T-helper 17 cell (primary cell): ENCODE data around the gene ZC3H18. TPM values are rescaled to one million over a fixed set of nuclear protein-coding genes. Genes with fewer than 3 reads are reported as not detected.
A peak's percentile ranks its signal among the peaks of the same experiment; 100 is the strongest.

Experiments
- ATAC-seq: fragments of 150-1000 bp; cut with Tn5 transposase; 2 replicates; pipeline ENCODE4 v1.10.0; 2021; ENCODE audit warnings: mild to moderate bottlenecking, moderate library complexity
- DNase-seq, 3 donors: peaks; one replicate each; pipeline versions ENCODE4 v3.0.0 to v3.0.0-alpha.2; 2020 to 2021
- H3K9me3 ChIP-seq: one replicate; pipeline ENCODE4 v1.7.0; 2013; ENCODE audit warnings: low read length, mild to moderate bottlenecking; ENCODE audit not compliant: control insufficient read depth, poor library complexity, severe bottlenecking
- H3K27ac Mint-ChIP-seq: one replicate; pipeline ENCODE4 v1.8.0; 2022; ENCODE audit warnings: mild to moderate bottlenecking, moderate library complexity, mixed read lengths
- H3K27me3 Mint-ChIP-seq: one replicate; pipeline ENCODE4 v1.8.0; 2022; ENCODE audit warnings: mixed read lengths
- H3K36me3 Mint-ChIP-seq: one replicate; pipeline ENCODE4 v1.8.0; 2022; ENCODE audit warnings: low read depth, mixed read lengths
- H3K4me1 Mint-ChIP-seq: one replicate; pipeline ENCODE4 v1.8.0; 2022; ENCODE audit warnings: mild to moderate bottlenecking, mixed read lengths
- H3K4me3 Mint-ChIP-seq: one replicate; pipeline ENCODE4 v1.8.0; 2022; ENCODE audit warnings: mild to moderate bottlenecking, moderate library complexity, mixed read lengths
- total RNA-seq, 4 donors: library from RNA in 2 of 4; stranded (reverse) in 2 of 4; gene quantifications; one replicate each; pipeline ENCODE4 v1.2.3 and lab custom pipeline; 2022 to 2026

ZC3H18 gene
- total RNA-seq, 2 donors from 2014 or later, result 100 to 141 TPM

DNA sequence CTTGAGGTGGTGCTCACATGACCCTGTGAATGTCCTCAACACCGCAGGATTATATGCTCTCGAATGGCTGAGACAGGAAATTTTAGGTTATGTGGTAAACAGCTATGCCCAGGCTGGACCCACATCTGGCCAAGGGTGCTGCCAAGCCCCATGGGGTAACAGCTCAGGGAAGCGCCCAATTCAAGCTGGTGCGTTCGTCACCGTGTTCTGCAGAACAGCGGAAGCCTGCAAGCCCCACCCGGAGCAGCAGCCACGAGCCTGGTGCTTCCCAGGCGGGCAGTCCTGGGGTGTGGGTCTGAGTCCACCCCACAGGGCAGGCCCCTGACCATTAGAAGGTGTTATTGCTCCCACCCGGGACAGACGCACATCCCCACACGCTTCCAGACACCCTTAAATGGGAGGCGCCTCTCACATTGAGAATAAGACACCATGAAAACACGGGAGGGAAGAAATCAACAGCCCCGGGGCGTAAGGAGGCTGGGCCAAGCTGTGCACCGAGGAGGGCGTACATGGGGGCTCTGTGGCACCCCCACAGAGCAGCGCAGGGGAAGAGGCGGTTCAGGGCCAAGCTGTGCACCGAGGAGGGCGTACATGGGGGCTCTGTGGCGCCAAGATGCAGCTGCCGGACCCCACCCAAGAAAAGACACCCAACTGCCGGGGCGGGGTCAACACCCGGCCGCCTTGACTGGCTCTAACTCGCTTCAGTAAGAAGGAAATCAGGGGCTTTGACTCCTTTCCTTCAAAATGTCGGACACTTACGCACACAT, 83.6 kb downstream of the ZC3H18 start:
- no peaks in the 10 kb centered on the region for H3K9me3 ChIP-seq
- peaks cover 3% of the 10 kb centered on the region for H3K36me3 Mint-ChIP-seq
- H3K27ac Mint-ChIP-seq, result peak overlapping the region; percentile 34
- ATAC-seq, result no peak
- no peaks in the 10 kb centered on the region for H3K27me3 Mint-ChIP-seq
- H3K4me3 Mint-ChIP-seq, result no peak overlapping the region
- H3K4me1 Mint-ChIP-seq, result peaks cover 14% of the 10 kb centered on the region
- DNase-seq, result no peak

DNA sequence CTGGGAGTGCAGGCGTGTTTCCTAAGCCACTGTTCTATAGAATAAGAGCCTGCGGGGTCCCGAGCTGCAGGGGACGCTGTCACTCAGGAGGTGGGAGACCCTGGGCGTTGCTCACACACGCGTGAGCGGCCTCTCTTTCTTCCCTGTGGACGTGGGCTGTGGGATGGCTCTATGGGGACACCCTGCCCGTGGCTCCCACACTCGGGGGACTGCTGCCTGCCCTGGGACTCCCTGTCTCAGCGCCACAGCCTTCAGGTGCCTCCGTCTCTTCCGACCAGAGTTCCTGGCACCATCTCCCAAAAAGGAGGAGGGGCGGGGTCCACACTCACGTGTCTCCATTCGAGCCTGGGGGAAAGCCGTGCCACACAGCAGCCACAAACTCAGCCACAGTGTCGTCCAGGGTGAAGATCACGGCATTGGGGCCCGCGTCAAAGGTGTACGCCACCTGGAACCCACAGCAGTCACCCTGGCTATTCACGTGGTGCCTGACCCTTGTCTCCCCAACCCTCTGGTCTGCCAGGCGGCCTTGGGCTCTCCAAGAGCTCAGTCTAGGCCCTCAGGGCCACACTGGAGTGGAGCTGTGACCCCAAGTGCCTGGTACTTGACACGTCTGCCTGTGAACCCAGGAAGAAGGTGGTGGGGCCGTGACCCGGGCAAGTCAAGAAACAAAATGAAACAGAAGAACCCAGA, 84.3 kb downstream of the ZC3H18 start:
- no peak for ATAC-seq
- no peak for DNase-seq
- no peak overlapping the region for H3K4me3 Mint-ChIP-seq
- H3K9me3 ChIP-seq, result no peaks in the 10 kb centered on the region
- peaks cover 3% of the 10 kb centered on the region for H3K36me3 Mint-ChIP-seq
- H3K27ac Mint-ChIP-seq, result peak overlapping the region; percentile 53
- H3K4me1 Mint-ChIP-seq, result peaks cover 11% of the 10 kb centered on the region
- H3K27me3 Mint-ChIP-seq, result no peaks in the 10 kb centered on the region

DNA sequence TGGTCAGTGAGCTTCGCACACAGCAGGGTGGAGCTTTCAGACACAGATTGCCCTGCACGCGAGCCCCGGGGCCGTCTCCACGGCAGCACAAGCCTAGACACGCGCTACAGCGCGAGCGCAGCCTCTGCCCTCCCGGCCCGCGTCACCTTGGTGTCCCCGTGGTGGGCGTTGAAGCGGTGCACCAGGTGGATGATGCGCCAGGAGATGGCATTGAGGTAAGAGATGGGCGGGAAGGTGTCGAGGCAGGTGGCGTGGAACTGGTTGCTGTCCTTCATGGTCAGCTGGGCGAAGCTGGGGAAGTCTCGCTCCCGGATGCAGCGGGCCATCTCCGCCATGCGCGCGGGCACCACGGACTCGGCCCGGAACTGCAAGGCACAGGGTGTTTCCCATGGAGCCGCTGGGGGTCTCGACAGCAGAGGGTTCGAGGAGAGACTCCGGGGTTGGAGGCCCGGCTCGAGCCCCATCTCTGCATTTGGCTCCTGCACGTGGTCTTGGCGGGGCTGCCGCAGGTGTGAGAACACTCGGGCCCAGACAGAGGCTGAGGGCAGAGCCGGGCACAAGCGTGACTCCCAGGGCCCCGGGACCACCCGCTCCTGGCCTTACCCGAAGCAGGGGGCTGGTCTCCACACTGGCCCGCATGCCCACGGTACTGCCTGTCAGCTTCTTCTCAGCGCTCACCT, 85.0 kb downstream of the ZC3H18 start:
- no peaks in the 10 kb centered on the region for H3K27me3 Mint-ChIP-seq
- ATAC-seq, result no peak
- H3K4me1 Mint-ChIP-seq, result peaks cover 10% of the 10 kb centered on the region
- no peaks in the 10 kb centered on the region for H3K9me3 ChIP-seq
- DNase-seq, result no peak
- peak overlapping the region; percentile 53 for H3K27ac Mint-ChIP-seq
- H3K4me3 Mint-ChIP-seq, result no peak overlapping the region
- H3K36me3 Mint-ChIP-seq, result peaks cover 3% of the 10 kb centered on the region

DNA sequence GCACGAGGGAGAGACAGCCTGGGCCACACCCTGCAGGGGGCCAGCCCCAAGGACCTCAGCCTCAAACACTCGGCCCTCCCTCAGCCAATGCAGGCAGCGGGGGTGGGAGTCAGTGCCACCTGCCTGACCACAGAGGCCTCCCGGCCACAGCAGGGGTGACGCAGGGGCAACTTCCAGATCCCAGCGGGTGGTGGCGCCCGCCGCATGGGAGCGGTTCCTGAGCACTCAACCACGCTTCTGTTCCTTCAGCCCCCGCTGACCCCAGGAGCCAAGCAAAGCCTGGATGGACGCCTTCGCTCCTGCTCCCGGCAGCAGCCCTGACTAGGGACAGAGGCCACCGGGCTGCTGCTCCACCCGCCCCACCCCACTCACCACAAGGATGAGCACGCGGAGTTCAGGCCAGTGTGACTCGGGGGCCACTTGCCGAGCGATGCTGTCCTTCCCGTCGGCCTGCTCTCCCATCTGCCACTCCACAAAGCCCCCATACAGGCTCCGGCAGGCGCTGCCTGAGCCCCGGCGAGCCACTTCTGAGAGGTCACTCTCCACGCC, 85.6 kb downstream of the ZC3H18 start:
- no peaks in the 10 kb centered on the region for H3K9me3 ChIP-seq
- DNase-seq, result no peak
- Mint-ChIP-seq H3K4me3 (no peak overlapping the region), H3K27ac (no peak overlapping the region), H3K4me1 (peaks cover 10% of the 10 kb centered on the region), H3K36me3 (peaks cover 3% of the 10 kb centered on the region), H3K27me3 (no peaks in the 10 kb centered on the region)
- no peak for ATAC-seq

DNA sequence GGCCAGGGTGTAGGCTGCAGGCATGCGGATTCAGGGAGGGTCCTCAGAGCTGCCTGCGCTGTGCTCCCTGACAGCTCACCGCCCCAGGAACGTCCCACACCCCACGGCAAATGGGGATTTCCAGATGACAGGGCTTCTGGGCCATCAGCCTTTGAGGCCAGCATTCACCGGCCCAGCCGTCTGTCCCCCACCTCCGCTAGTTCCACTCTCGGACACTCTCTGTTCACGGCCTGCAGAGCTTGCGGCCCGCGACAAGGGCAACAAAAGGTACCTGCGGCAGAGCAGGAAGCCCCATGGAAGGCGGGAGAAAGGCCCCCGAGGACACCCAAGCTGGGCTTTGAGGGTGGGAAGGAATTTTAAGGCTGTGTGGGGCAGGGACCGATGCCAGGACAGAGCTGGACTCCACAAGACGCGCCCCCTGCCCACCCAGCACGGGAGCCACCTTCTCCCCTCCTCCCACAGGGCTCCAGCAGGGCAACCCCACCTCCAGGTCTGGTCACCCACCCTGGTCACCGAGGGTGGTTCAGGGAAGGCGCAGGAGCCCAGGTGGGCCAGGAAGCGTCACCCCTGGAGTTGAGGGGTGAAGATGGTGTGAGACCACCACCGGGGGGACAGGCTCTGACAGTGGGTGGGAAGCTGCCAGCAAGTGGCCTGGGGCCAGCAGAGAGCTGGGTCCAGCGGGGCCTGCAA, 86.2 kb downstream of the ZC3H18 start:
- Mint-ChIP-seq H3K4me1 (peaks cover 10% of the 10 kb centered on the region), H3K27ac (no peak overlapping the region), H3K27me3 (no peaks in the 10 kb centered on the region), H3K36me3 (peaks cover 3% of the 10 kb centered on the region), H3K4me3 (no peak overlapping the region)
- ATAC-seq (no peak), DNase-seq (no peak)
- H3K9me3 ChIP-seq, result no peaks in the 10 kb centered on the region

DNA sequence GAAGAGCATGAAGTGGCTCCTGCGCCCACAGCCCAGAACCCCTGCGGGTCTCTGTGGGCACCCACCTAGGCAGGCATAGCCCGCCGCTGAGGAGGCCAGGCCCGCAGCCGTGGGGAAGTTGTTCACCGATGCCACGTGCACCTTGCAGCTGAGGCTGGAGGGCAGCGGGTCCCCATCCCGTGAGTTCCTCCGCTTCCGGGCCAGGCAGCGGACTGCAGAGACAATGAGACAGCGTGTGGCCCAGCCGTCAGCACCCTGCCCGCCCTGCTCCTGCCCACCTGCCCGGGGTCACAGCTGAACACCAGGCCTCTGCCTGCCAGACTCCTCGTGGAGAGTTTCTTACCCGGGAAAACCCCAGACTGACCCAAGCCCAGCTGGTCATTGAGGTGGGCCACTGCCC, 87.2 kb downstream of the ZC3H18 start:
- H3K27ac Mint-ChIP-seq, result no peak overlapping the region
- H3K4me1 Mint-ChIP-seq, result peaks cover 15% of the 10 kb centered on the region
- no peaks in the 10 kb centered on the region for H3K9me3 ChIP-seq
- no peak overlapping the region for H3K4me3 Mint-ChIP-seq
- no peaks in the 10 kb centered on the region for H3K27me3 Mint-ChIP-seq
- ATAC-seq, result no peak
- H3K36me3 Mint-ChIP-seq, result peaks cover 3% of the 10 kb centered on the region
- no peak for DNase-seq

DNA sequence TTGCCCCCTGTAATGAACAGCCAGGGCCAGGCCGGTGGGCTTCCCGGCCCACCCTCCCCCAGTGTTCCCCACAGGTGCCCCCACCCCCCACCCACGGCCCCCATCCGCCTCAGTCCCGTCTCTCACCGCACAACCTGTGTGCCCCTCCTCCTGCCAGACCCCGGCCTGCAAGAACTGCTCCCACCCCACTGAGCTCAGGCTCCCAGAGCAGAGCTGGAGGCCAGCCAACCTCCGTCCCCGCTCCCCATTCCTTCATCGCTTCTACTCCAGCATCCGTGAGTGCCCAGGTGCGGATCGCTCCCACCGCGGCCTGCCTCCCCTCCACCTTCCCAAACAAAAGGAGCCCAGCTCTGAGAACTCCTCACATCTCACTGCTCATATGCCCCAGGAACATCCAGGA, 88.5 kb downstream of the ZC3H18 start:
- Mint-ChIP-seq H3K36me3 (peaks cover 3% of the 10 kb centered on the region), H3K27me3 (no peaks in the 10 kb centered on the region), H3K27ac (no peak overlapping the region), H3K4me1 (peaks cover 15% of the 10 kb centered on the region), H3K4me3 (no peak overlapping the region)
- H3K9me3 ChIP-seq, result no peaks in the 10 kb centered on the region
- DNase-seq, result no peak
- no peak for ATAC-seq

DNA sequence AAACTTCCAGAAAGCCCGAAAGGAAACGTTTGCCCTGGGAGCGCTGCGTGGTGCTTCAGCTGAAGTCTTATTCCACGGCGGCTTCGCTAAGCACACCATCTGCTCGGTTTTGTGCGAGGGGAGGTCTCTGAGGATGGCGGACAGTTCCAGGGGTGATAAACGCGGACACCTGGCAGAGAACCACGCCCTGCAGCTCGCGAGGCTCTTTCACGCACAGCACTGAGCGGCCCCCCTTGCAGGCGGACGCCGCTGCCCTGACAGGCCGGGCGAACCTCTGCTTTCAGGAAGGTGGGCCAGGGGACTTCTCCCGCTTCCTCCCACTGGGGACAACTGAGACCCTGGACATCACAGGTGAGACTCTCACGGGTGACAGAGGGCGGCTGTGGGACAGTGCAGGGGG, 89.0 kb downstream of the ZC3H18 start:
- peaks cover 3% of the 10 kb centered on the region for H3K36me3 Mint-ChIP-seq
- no peaks in the 10 kb centered on the region for H3K9me3 ChIP-seq
- no peak overlapping the region for H3K4me3 Mint-ChIP-seq
- ATAC-seq (no peak), DNase-seq (no peak)
- peaks cover 13% of the 10 kb centered on the region for H3K4me1 Mint-ChIP-seq
- H3K27ac Mint-ChIP-seq, result no peak overlapping the region
- no peaks in the 10 kb centered on the region for H3K27me3 Mint-ChIP-seq

DNA sequence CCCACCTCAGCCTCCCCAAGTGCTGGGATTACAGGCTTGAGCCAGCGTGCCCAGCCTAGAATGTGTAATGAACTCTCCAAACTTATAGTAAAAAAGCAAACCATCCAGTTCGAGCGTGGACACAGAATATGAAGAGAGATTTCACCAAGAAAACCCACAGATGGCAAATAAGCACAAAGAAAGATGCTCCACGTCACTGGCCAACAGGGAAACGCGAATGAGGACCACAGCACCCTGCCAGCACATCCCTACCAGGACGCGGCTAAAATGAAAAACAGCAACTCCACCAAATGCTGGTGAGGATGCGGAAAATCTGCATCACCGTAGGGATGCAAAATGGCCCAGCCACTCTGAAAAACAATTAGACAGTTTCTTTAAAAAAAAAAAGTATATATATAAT, 91.3 kb downstream of the ZC3H18 start:
- peak overlapping the region; percentile 91 for H3K4me3 Mint-ChIP-seq
- H3K36me3 Mint-ChIP-seq, result no peaks in the 10 kb centered on the region
- peaks cover 13% of the 10 kb centered on the region for H3K4me1 Mint-ChIP-seq
- no peaks in the 10 kb centered on the region for H3K27me3 Mint-ChIP-seq
- DNase-seq, result no peak
- peak overlapping the region; percentile 86 for H3K27ac Mint-ChIP-seq
- ATAC-seq, result no peak
- no peaks in the 10 kb centered on the region for H3K9me3 ChIP-seq

DNA sequence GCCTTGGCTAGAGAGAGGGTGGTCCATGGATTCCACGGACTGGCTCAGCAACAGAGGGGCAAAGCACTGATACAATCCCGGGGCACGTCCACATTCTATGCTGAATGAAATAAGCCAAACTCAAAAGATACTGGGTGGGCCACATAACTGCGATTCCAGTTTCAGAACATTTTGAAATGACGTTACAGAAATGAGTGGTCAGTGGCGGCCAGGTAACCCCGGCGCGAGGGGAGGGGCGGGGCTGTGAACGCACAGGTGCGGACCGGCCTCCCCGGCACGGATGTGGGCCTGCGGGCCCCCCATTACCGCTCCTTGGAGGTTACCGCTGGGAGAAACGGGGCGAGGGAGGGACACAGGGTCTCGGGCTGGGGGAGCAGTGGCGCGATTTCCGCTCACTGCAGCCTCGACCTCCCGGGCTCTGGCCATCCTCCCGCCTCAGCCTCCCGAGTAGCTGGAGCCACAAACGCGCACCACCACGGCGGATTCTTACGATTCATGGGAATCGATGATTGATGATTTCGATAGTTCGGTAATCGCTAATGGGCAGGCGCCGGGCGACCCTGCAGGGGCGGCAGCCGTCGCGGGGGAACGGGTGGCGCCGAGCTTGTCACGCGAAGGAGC, 92.1 kb downstream of the ZC3H18 start:
- no peaks in the 10 kb centered on the region for H3K9me3 ChIP-seq
- Mint-ChIP-seq H3K27me3 (no peaks in the 10 kb centered on the region), H3K4me3 (peak overlapping the region; percentile 91), H3K4me1 (peaks cover 13% of the 10 kb centered on the region), H3K36me3 (no peaks in the 10 kb centered on the region), H3K27ac (peak overlapping the region; percentile 86)
- no peak for ATAC-seq
- DNase-seq, result no peak

DNA sequence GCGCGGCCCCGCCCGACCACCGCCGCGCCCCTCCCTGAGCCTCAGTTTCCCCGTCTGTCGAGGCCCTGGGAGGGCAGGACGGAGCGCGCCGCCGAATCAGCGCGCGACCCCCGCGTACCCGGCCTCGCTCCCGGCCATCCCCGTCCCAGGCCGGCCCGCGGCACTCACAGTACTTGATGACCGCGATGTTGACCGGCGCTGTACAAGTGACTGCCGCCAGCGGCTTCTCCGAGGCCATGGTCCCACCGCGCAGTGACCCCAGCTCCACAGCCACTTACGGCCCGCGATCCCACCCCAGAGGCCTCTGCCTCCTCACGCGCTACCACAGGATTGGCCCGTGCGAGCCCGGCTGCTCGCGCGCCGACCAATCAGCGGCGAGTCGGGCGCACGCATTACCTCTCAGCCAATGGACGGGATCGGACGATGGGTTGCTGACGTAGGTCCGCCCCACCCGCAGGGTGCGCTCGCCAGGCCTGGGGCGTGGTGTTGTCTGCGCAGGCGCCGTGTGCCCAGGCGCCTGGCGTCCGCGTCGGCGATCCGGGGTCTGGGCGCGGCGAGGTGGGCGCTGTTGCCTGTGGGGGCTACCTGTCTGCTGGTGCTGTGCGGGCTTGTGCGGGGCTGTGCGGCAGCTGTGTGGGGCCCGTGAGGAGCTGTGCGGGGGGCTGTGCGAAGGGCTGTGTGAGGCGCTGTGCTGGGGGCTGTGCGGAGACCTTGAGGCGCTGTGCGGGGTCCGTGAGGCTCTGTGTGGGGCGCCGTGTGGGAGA, 92.8 kb downstream of the ZC3H18 start, which contains the start of gene MVD:
TSS of gene MVD (minus strand) at position 249 of the 764 bp plus-strand sequence. CDS start at position 238, 11 bp downstream.
- Mint-ChIP-seq H3K4me3 (peak within 1 kb of the TSS; percentile 95), H3K4me1 (peaks cover 13% of the 10 kb centered on the region), H3K27ac (peak within 1 kb of the TSS; percentile 86), H3K36me3 (no peaks in the 10 kb centered on the region), H3K27me3 (no peaks in the 10 kb centered on the region)
- peak; percentile 98 for ATAC-seq
- DNase-seq, result peak; percentile 90 to 95 (median 94)
- no peaks in the 10 kb centered on the region for H3K9me3 ChIP-seq

DNA sequence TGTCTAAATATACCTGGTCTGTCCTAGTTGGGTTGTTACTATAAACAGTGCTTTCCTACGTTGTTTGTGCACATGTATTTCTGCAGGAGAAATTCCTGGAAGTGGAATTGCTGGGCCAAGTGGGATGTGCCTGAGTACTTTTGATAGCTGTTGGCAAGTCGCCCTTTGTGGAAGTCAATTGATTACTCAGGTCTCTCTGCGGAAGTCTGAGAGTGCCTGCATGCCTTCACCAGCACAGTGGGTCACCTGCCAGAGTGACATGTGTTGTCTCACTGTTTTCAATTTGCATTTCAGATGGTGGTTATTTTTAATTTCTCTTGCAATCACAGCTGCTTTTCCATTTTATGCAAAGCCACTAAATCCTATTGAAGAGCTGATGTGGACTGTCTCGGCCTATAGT, 94.9 kb downstream of the ZC3H18 start:
- peak overlapping the region; percentile 57 for H3K4me3 Mint-ChIP-seq

More for the DNA sequence above, 94.9 kb downstream of the ZC3H18 start:
- peaks cover 13% of the 10 kb centered on the region for H3K4me1 Mint-ChIP-seq
- H3K9me3 ChIP-seq, result no peaks in the 10 kb centered on the region
- no peak for DNase-seq
- peak overlapping the region; percentile 19 for H3K27ac Mint-ChIP-seq
- H3K36me3 Mint-ChIP-seq, result no peaks in the 10 kb centered on the region
- H3K27me3 Mint-ChIP-seq, result no peaks in the 10 kb centered on the region
- ATAC-seq, result no peak
